Aorta (tissue), 5 donors: ENCODE measurements around the gene SLC66A2. TPM values are rescaled to one million over a fixed set of nuclear protein-coding genes. Genes with fewer than 3 reads are reported as not detected.
A peak's percentile ranks its signal among the peaks of the same experiment; 100 is the strongest.
"Not testable (repeated sequence)": the region's sequence is repeated elsewhere in the genome, so short reads cannot be mapped to it uniquely, and the experiment has no call there.

ENCODE experiments used
- ATAC-seq: fragments of 200-7000 bp; cut with Tn5 transposase; one replicate; pipeline ENCODE4 v1.9.1; 2022; ENCODE audit warnings: moderate library complexity; ENCODE audit not compliant: low FRiP score
- DNase-seq, 2 donors: peaks; one replicate each; pipeline ENCODE4 v3.0.0-alpha.2; 2020
- H3K27ac ChIP-seq, 2 donors: one replicate each; pipeline ENCODE4 v1.5.1; 2013; ENCODE audit warnings: low read length in 2 of 2, mild to moderate bottlenecking in 2 of 2, moderate library complexity in 2 of 2, control low read depth in 1 of 2, inconsistent platforms in 1 of 2, low read depth in 1 of 2
- H3K27me3 ChIP-seq, 2 donors: one replicate each; pipeline ENCODE4 v1.6.1; 2013; ENCODE audit warnings: control low read depth in 1 of 2, low read length in 1 of 2, mild to moderate bottlenecking in 1 of 2, moderate library complexity in 1 of 2; ENCODE audit not compliant: insufficient read depth in 2 of 2, control insufficient read depth in 1 of 2
- H3K36me3 ChIP-seq, 2 donors: one replicate each; pipeline ENCODE4 v1.6.1; 2013; ENCODE audit warnings: control low read depth in 1 of 2, low read length in 1 of 2, mild to moderate bottlenecking in 1 of 2; ENCODE audit not compliant: insufficient read depth in 2 of 2, control insufficient read depth in 1 of 2
- H3K4me1 ChIP-seq, 2 donors: one replicate each; pipeline ENCODE4 v1.6.1; 2013; ENCODE audit warnings: low read length in 2 of 2, control low read depth in 1 of 2, mild to moderate bottlenecking in 1 of 2, moderate library complexity in 1 of 2; ENCODE audit not compliant: insufficient read depth in 2 of 2, control insufficient read depth in 1 of 2
- H3K4me3 ChIP-seq, 2 donors: one replicate each; pipeline ENCODE4 v1.5.1; 2013; ENCODE audit warnings: low read length in 2 of 2, control low read depth in 1 of 2, mild to moderate bottlenecking in 1 of 2
- H3K9me3 ChIP-seq: one replicate; pipeline ENCODE4 v1.6.1; 2013; ENCODE audit warnings: mild to moderate bottlenecking, low read length; ENCODE audit not compliant: control insufficient read depth
- WGBS, 2 donors: extraction: QIAGEN DNeasy Blood & Tissue Kit; methylation state at CpG; one replicate each; pipeline ENCODE4 v1.1.7; 2013; 5-methylcytosine and 5-hydroxymethylcytosine counted together
- intact Hi-C, 2 donors: fragments of 100-400 bp; cut with DNase I; formaldehyde crosslinking; loops; one replicate each; pipeline versions ENCODE4 v1.14.2 to v1.15.0; 2022
- polyA plus RNA-seq, 2 donors: library from polyadenylated mRNA; stranded (reverse); fragments of 200-250 nt; gene quantifications; one replicate each; pipeline ENCODE4 v1.2.3, GENCODE V29; 2013
- total RNA-seq, 2 donors: library from RNA; stranded (reverse); fragmentation: NEBNext Ultra II Directional; extraction: Animal tissue kit (Norgen Biotek cat#: 25700); gene quantifications; one replicate each; pipeline ENCODE4 v1.2.1, GENCODE V29; 2021
- donor health status: healthy with polysubstance abuse.
- donor health status: Bipolar disorder and iron deficiency.
- donor health status: DM: no; HTN: no; CAD: no.
- donor health status: DM: no; HTN: no; CAD: no.
- donor health status: DM: yes; HTN: yes; CAD: no.

Gene SLC66A2
- total and polyA plus RNA-seq, 4 donors: 12.9 to 48.8 (median 43.9) TPM

- no peak for DNase-seq
- ATAC-seq: no peak
- Histone ChIP-seq H3K36me3 (no peaks in the 10 kb centered on the region), H3K4me1 (no peaks in the 10 kb centered on the region), H3K9me3 (peaks cover 9% of the 10 kb centered on the region), H3K27me3 (no peaks in the 10 kb centered on the region), H3K27ac (no peak overlapping the region), H3K4me3 (no peak overlapping the region)
- 89% methylated on average over 20 of the region's 20 CpGs for WGBS, 2 donors
- intact Hi-C loops: no loop called here
These were observed 84.4 kb downstream of the SLC66A2 start for GRCh38 chr18:79866889-79867574.

DNA sequence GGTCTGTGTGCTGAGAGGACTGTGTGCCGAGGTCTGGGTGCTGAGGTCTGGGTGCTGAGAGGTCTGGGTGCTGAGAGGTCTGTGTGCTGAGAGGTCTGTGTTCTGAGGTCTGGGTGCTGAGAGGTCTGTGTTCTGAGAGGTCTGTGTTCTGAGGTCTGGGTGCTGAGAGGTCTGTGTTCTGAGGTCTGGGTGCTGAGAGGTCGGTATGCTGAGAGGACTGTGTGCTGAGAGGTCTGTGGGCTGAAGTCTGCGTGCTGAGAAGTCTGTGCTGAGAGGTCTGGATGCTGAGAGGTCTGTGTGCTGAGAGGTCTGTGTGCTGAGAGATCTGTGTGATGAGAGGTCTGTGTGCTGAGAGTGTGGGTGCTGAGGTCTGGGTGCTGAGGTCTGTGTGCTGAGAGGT lies 85.5 kb downstream of the SLC66A2 start:
- H3K4me1 ChIP-seq, intact Hi-C loops, ATAC-seq, H3K36me3 ChIP-seq, H3K27me3 ChIP-seq, H3K27ac ChIP-seq, H3K4me3 ChIP-seq, H3K9me3 ChIP-seq: not testable (repeated sequence)
- WGBS, 2 donors: 59 to 74% methylated on average over 3 of the region's 3 CpGs
- DNase-seq: peak in 1 of 2 donors; percentile 55

- WGBS, 2 donors: 90 to 95% methylated on average over 4 of the region's 4 CpGs
- ATAC-seq, intact Hi-C loops, H3K4me1 ChIP-seq, H3K27ac ChIP-seq, H3K36me3 ChIP-seq, H3K9me3 ChIP-seq, H3K27me3 ChIP-seq, H3K4me3 ChIP-seq: not testable (repeated sequence)
- peak in 1 of 2 donors; percentile 37 for DNase-seq
These were observed 86.5 kb downstream of the SLC66A2 start for GRCh38 chr18:79864955-79865354.

DNA sequence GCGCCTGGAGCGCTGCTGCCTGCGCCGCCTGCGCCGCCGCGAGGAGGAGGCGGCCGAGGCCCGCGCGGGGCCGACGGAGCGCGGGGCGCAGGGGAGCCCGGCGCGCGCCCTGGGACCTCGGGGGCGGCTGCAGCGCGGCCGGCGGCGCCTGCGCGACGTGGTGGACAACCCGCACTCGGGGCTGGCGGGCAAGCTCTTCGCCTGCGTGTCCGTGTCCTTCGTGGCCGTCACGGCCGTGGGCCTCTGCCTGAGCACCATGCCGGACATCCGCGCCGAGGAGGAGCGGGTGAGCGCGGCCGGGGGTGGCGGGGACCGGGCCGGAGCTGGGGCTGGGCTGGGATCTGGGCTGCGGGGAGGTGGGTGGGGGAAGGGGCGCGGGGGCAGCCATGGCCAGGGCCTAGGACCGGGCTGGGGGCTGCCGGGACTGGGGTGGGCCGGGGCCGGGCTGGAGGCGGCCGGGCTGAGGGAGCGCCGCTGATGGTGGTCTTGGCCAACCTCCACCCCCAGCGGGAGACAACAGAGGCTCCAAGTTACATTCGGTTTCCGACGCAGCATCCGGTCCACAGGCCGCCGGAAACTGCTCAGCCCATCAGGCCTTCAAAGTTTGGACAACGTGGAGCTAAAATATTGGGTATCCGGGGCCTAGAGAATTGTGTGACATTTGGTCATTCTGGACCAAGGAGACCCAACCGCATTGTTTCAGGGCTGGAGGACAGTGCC lies 87.3 kb downstream of the SLC66A2 start:
- Histone ChIP-seq H3K36me3 (no peaks in the 10 kb centered on the region), H3K4me1 (no peaks in the 10 kb centered on the region), H3K4me3 (no peak overlapping the region), H3K9me3 (peaks cover 9% of the 10 kb centered on the region), H3K27ac (no peak overlapping the region), H3K27me3 (no peaks in the 10 kb centered on the region)
- ATAC-seq (no peak), DNase-seq (peak in 1 of 2 donors; percentile 67)
- intact Hi-C loops: no loop called here
- 58 to 71% methylated on average over 64 to 74 of the region's 74 CpGs for WGBS, 2 donors

DNA sequence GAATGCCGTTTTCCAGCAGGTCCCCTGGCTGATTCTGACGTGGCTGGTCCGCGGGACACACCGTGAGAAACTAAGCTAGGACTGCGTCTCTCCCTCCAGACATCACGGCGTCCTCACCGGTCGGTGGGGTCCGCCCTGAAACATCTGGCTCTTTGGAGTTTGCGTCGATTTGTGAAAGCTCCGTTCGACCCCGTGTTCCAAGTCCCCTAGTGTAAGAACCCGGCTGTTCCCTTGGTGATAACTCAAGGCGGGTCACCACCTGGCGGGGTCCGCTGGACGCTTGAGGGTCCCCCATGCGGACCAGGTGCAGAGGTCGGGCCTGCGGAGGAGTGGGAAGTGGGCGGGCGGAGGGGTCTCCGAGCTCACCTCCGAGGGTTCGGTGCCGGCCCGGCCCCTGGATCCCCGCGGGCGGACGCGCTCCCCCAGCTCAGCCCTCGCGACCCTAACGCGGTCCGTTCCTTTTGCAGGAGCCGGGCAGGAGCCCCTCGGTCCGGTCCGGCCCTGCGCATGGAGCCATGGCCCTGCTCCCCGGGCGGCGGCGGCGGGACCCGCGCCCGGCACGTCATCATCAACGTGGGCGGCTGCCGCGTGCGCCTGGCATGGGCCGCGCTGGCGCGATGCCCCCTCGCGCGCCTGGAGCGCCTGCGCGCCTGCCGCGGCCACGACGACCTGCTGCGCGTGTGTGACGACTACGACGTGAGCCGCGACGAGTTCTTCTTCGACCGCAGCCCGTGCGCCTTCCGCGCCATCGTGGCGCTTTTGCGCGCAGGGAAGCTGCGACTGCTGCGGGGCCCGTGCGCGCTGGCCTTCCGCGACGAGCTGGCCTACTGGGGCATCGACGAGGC lies 88.1 kb downstream of the SLC66A2 start:
- intact Hi-C loops: no loop called here
- no peak for ATAC-seq
- no peak overlapping the region for H3K4me3 ChIP-seq
- DNase-seq: peak; percentile 36 to 67
- no peaks in the 10 kb centered on the region for H3K36me3 ChIP-seq
- H3K9me3 ChIP-seq: peaks cover 9% of the 10 kb centered on the region
- no peaks in the 10 kb centered on the region for H3K27me3 ChIP-seq
- H3K27ac ChIP-seq: no peak overlapping the region
- no peaks in the 10 kb centered on the region for H3K4me1 ChIP-seq
- 52 to 62% methylated on average over 97 to 102 of the region's 102 CpGs for WGBS, 2 donors

DNA sequence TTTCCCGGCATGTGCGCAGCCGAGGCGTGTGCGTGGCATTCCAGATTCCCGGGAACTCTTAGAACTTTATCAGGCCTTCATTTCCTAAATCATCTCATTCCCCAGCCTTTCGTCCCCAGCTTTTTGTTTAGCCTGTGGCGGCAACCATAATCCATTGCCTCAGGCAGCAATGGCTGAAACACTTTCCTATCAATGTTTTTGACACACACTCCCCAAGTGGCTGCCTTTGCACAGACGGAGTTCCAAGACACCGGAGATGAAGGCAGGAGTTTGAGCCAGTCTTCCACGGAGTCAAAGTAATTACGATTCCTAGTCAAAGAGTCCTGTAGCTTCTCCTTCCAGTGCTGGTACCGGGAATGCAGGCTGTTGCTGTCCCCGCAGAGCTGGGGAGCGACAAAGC lies 88.9 kb downstream of the SLC66A2 start:
- Histone ChIP-seq H3K27ac (no peak overlapping the region), H3K36me3 (no peaks in the 10 kb centered on the region), H3K9me3 (peaks cover 9% of the 10 kb centered on the region), H3K4me3 (no peak overlapping the region), H3K27me3 (no peaks in the 10 kb centered on the region), H3K4me1 (no peaks in the 10 kb centered on the region)
- no peak for DNase-seq
- ATAC-seq: no peak
- intact Hi-C loops: no loop called here
- WGBS, 2 donors: 88 to 89% methylated on average over 15 of the region's 15 CpGs

- Histone ChIP-seq H3K9me3 (peaks cover 9% of the 10 kb centered on the region), H3K4me3 (no peak overlapping the region), H3K36me3 (no peaks in the 10 kb centered on the region), H3K27ac (no peak overlapping the region), H3K27me3 (no peaks in the 10 kb centered on the region), H3K4me1 (no peaks in the 10 kb centered on the region)
- intact Hi-C loops: no loop called here
- DNase-seq (no peak), ATAC-seq (no peak)
- WGBS, 2 donors: 72 to 75% methylated on average over 2 of the region's 2 CpGs
These were observed 89.8 kb downstream of the SLC66A2 start for GRCh38 chr18:79861687-79862086.

- no peak overlapping the region for H3K4me3 ChIP-seq
- DNase-seq (no peak), ATAC-seq (no peak)
- WGBS, 2 donors: 85 to 86% methylated on average over 7 of the region's 7 CpGs
- H3K27me3 ChIP-seq: no peaks in the 10 kb centered on the region
- H3K27ac ChIP-seq: no peak overlapping the region
- no peaks in the 10 kb centered on the region for H3K36me3 ChIP-seq
- H3K9me3 ChIP-seq: peaks cover 9% of the 10 kb centered on the region
- H3K4me1 ChIP-seq: no peaks in the 10 kb centered on the region
- intact Hi-C loops: no loop called here
These were observed 92.1 kb downstream of the SLC66A2 start for GRCh38 chr18:79859314-79859713.
